GM19438 (cell line): ENCODE data around the gene PCNX2.
A peak's percentile ranks its signal among the peaks of the same experiment; 100 is the strongest.
"Not testable (repeated sequence)": the region's sequence is repeated elsewhere in the genome, so short reads cannot be mapped to it uniquely, and the experiment has no call there.

ENCODE experiments used
- ATAC-seq: cut with Tn5 transposase; IDR thresholded peaks from one replicate; pipeline ENCODE4 v1.9.1; 2021; ENCODE audit warnings: low read depth; ENCODE audit not compliant: unreplicated experiment

Gene PCNX2

GRCh38 chr1:233112186-233113008, 183.1 kb downstream of the PCNX2 start:
- no peak for ATAC-seq

- no peak for ATAC-seq
Observed at GRCh38 chr1:233111731-233112130, 183.8 kb downstream of the PCNX2 start.

- ATAC-seq = no peak
Observed at GRCh38 chr1:233109096-233109495, 186.4 kb downstream of the PCNX2 start.

GRCh38 chr1:233107716-233108130, 187.8 kb downstream of the PCNX2 start:
- ATAC-seq = not testable (repeated sequence)

GRCh38 chr1:233107130-233107660, 188.3 kb downstream of the PCNX2 start:
- no peak for ATAC-seq

GRCh38 chr1:233105225-233105624, 190.3 kb downstream of the PCNX2 start:
- ATAC-seq = no peak

- ATAC-seq = no peak
Observed at GRCh38 chr1:233102341-233102740, 193.2 kb downstream of the PCNX2 start.

- no peak for ATAC-seq
Observed at GRCh38 chr1:233097959-233098580, 197.5 kb downstream of the PCNX2 start.

- ATAC-seq = no peak
Observed at GRCh38 chr1:233097546-233097945, 198.0 kb downstream of the PCNX2 start.

GRCh38 chr1:233094691-233095090, 200.8 kb downstream of the PCNX2 start:
- ATAC-seq = no peak

GRCh38 chr1:233094269-233094668, 201.3 kb downstream of the PCNX2 start:
- ATAC-seq = no peak

- ATAC-seq = no peak
Observed at GRCh38 chr1:233090746-233091494, 204.6 kb downstream of the PCNX2 start.

- no peak for ATAC-seq
Observed at GRCh38 chr1:233089251-233089650, 206.3 kb downstream of the PCNX2 start.

- ATAC-seq = no peak
Observed at GRCh38 chr1:233088613-233089012, 206.9 kb downstream of the PCNX2 start.

- no peak for ATAC-seq
Observed at GRCh38 chr1:233086961-233087881, 208.3 kb downstream of the PCNX2 start.

GRCh38 chr1:233085566-233085965, 210.0 kb downstream of the PCNX2 start:
- ATAC-seq = no peak

GRCh38 chr1:233082778-233083550, 212.6 kb downstream of the PCNX2 start:
- ATAC-seq = peak; percentile 85

GRCh38 chr1:233081735-233082134, 213.8 kb downstream of the PCNX2 start:
- ATAC-seq = no peak

GRCh38 chr1:233080827-233081226, 214.7 kb downstream of the PCNX2 start:
- not testable (repeated sequence) for ATAC-seq
